Activated CD4-positive, alpha-beta memory T cell treated with anti-CD3 and anti-CD28 coated beads, Interleukin-2, amount 10 ng/mL, durations not matched to agents 7 days and 5 days (primary cell): ENCODE results near the gene MAST4. TPM values are rescaled to one million over a fixed set of nuclear protein-coding genes. Genes with fewer than 3 reads are reported as not detected.
"Not testable (repeated sequence)": the region's sequence is repeated elsewhere in the genome, so short reads cannot be mapped to it uniquely, and the experiment has no call there.

Experiments
- CTCF ChIA-PET: fragments of 350-600 bp; sonication (Branson Sonifier 250); formaldehyde crosslinking; loops from one replicate; lab custom pipeline; 2021; ENCODE audit warnings: antibody characterized with exemption, inconsistent platforms; lab: Charles Lee
- POLR2A ChIA-PET: fragments of 350-600 bp; sonication (Branson Sonifier 250); formaldehyde crosslinking; loops from one replicate; lab custom pipeline; 2021; ENCODE audit warnings: antibody characterized with exemption; lab: Charles Lee
- DNase-seq: peaks from one replicate; pipeline ENCODE4 v3.0.0-alpha.2; 2020
- H3K27ac Mint-ChIP-seq: one replicate; pipeline ENCODE4 v1.8.0; 2021; ENCODE audit warnings: mild to moderate bottlenecking, mixed read lengths
- H3K27me3 Mint-ChIP-seq: one replicate; pipeline ENCODE4 v1.8.0; 2021; ENCODE audit warnings: mixed read lengths
- H3K36me3 Mint-ChIP-seq: one replicate; pipeline ENCODE4 v1.8.0; 2021; ENCODE audit warnings: low read depth, mixed read lengths
- H3K4me1 Mint-ChIP-seq: one replicate; pipeline ENCODE4 v1.8.0; 2021; ENCODE audit warnings: mixed read lengths
- H3K4me3 Mint-ChIP-seq: one replicate; pipeline ENCODE4 v1.8.0; 2021; ENCODE audit warnings: mild to moderate bottlenecking, mixed read lengths
- H3K9me3 Mint-ChIP-seq: one replicate; pipeline ENCODE4 v1.8.0; 2021; ENCODE audit warnings: mixed read lengths
- total RNA-seq, 2 experiments: library from RNA; stranded (reverse); gene quantifications; one replicate each; pipeline ENCODE4 v1.2.3, GENCODE V29; 2021

Gene MAST4
- total RNA-seq, 2 experiments from 2014 or later: 38.0 to 38.3 TPM

DNA sequence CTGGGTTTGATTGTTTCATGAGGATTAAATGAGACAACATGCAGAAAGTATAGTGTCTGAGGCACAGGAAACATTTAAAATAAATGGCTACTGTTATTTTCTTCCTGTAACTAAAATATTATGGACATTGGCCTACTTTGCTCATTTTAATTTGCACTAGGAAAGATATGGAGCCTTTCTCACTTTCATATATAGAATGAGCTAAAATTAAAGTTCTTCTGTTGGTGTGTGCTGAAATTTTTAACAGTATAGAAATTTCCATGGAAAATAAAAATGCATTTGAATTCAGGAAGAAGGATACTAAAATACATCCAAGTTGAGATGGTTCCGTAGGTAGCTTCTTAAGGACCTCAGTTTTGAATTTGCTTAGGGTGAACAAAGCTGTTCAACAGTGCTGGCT is 131.9 kb downstream of the MAST4 start:
- ChIA-PET POLR2A (no interaction called here), CTCF (interaction anchor here (1.6 kb wide), 1 partner anchor 422 kb away, joined by 5 read pairs; no protein-coding TSS in a partner anchor)
- no peaks in the 10 kb centered on the region for H3K4me1 Mint-ChIP-seq
- H3K36me3 Mint-ChIP-seq: no peaks in the 10 kb centered on the region
- DNase-seq: no peak
- H3K4me3 Mint-ChIP-seq: no peak overlapping the region
- no peak overlapping the region for H3K27ac Mint-ChIP-seq
- H3K27me3 Mint-ChIP-seq: peaks cover 37% of the 10 kb centered on the region
- H3K9me3 Mint-ChIP-seq: no peaks in the 10 kb centered on the region

DNA sequence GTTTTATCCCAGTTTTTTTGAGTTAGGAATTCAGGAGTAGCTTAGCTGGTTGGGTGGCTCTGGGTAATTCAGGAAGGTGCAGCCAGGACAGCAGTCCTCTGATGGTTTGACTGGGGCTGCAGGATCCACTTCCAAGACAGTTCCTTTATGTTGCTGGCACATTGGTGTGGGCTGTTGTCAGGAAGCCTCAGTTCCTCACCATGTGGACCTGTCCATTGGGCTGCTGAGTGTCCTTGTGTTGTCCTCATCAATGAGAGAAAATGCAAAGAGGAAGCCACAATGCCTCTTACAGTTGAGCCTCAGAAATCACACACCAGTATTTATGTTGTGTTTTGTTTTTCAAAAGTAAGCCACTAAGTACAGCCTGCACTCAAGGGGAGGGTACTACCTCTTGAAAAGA is 140.9 kb downstream of the MAST4 start:
- H3K27me3 Mint-ChIP-seq: peaks cover 38% of the 10 kb centered on the region
- H3K4me3 Mint-ChIP-seq: no peak overlapping the region
- H3K4me1 Mint-ChIP-seq: no peaks in the 10 kb centered on the region
- H3K9me3 Mint-ChIP-seq: no peaks in the 10 kb centered on the region
- no peak overlapping the region for H3K27ac Mint-ChIP-seq
- CTCF ChIA-PET: no interaction called here
- no peaks in the 10 kb centered on the region for H3K36me3 Mint-ChIP-seq
- no peak for DNase-seq
- POLR2A ChIA-PET: no interaction called here

GRCh38 chr5:66738136-66738535 is 141.9 kb downstream of the MAST4 start:
- H3K27ac Mint-ChIP-seq: no peak overlapping the region
- H3K9me3 Mint-ChIP-seq: no peaks in the 10 kb centered on the region
- no peak overlapping the region for H3K4me3 Mint-ChIP-seq
- POLR2A ChIA-PET: no interaction called here
- CTCF ChIA-PET: no interaction called here
- H3K27me3 Mint-ChIP-seq: peaks cover 34% of the 10 kb centered on the region
- peaks cover 6% of the 10 kb centered on the region for H3K4me1 Mint-ChIP-seq
- no peak for DNase-seq
- no peaks in the 10 kb centered on the region for H3K36me3 Mint-ChIP-seq

DNA sequence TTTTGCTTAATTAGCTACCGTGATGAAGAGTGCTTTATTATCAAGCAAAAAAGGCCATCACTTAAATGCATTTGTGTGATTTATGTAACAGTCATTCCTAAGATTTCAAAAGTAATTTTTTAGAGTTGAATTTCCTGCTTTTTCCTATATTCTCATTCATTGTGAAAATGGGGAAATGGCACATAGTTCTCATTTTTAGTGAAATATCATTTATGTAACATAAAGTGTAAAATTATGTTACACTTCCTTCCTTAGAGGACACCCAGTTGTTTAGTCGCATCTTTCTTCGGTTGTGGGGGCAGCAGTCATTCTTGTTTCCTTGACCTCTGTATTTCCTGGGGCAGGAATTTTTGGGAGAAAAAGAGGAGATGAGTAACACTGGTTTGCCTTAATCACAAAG is 142.8 kb downstream of the MAST4 start:
- DNase-seq: no peak
- ChIA-PET CTCF (no interaction called here), POLR2A (no interaction called here)
- Mint-ChIP-seq H3K4me1 (peaks cover 9% of the 10 kb centered on the region), H3K27me3 (peaks cover 34% of the 10 kb centered on the region), H3K27ac (no peak overlapping the region), H3K36me3 (no peaks in the 10 kb centered on the region), H3K4me3 (no peak overlapping the region), H3K9me3 (no peaks in the 10 kb centered on the region)

DNA sequence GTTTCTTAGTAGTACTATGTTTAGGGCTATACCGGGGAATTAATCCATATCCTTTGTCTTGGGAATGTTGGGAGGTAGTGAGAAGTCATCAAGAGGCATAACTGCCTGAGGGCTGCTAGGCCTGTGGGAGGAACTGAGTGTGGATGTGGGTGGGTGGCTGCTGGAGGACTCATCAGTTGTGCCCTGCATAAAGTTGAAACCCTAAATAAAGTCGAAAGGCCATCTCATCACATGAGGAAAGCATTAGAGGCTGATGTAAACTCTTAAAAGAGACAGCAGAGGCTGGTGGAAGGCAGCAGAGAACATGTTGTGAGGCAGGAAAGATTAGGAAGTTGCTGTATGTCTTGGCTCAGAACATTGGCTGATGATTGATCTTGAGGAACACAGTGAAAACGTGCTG is 143.8 kb downstream of the MAST4 start:
- no peak for DNase-seq
- Mint-ChIP-seq H3K27ac (no peak overlapping the region), H3K4me1 (peaks cover 13% of the 10 kb centered on the region), H3K27me3 (peaks cover 31% of the 10 kb centered on the region), H3K36me3 (no peaks in the 10 kb centered on the region), H3K4me3 (no peak overlapping the region), H3K9me3 (no peaks in the 10 kb centered on the region)
- POLR2A ChIA-PET: no interaction called here
- CTCF ChIA-PET: no interaction called here

- DNase-seq: no peak
- H3K36me3 Mint-ChIP-seq: no peaks in the 10 kb centered on the region
- ChIA-PET CTCF (interaction anchor here (1.0 kb wide), 1 partner anchor 16 kb away, joined by 4 read pairs; no protein-coding TSS in a partner anchor), POLR2A (no interaction called here)
- peaks cover 25% of the 10 kb centered on the region for H3K27me3 Mint-ChIP-seq
- no peak overlapping the region for H3K27ac Mint-ChIP-seq
- H3K4me3 Mint-ChIP-seq: no peak overlapping the region
- H3K4me1 Mint-ChIP-seq: peaks cover 13% of the 10 kb centered on the region
- no peaks in the 10 kb centered on the region for H3K9me3 Mint-ChIP-seq
Measured at GRCh38 chr5:66741394-66741793, 145.2 kb downstream of the MAST4 start.

DNA sequence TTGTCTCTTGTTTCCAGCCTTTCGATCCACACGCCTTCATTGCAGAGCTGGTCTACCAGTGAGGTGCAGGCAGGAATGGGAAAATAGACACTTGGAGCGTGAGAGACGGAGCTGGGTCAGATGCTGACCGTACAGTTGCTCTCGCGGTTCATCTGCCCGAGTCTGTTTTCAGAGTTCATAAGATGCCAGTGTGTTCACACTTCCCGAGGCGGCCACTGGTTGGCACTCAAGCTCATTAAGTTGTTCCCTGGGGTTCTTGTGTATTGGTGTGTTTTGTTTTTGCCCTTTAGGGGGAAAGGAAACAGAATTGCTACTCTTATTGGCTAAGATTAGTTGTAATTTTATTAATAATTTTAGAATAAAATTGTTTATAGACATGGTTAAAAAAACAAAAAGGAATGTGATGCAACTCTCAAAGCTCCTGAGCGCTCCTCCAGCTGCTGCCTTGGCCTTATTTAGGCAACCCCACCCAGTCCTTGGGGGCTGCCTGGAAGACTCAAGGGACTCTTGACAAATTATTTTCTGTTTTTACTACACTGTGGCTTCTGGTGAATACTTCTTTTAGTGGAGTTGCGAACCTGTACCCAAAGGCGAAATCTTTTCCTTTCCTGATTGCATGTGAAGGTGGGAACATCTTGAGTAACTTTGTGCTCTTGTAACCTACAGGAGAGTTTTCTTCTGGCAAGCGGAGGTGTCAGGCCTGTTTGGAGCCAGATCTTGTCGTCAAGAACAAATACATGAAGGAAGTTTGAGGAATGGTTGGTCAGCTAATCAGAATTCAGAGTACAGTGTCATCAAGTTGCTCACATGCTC is 146.1 kb downstream of the MAST4 start:
- Mint-ChIP-seq H3K9me3 (no peaks in the 10 kb centered on the region), H3K4me1 (peaks cover 13% of the 10 kb centered on the region), H3K4me3 (no peak overlapping the region), H3K27me3 (peaks cover 25% of the 10 kb centered on the region), H3K27ac (no peak overlapping the region), H3K36me3 (no peaks in the 10 kb centered on the region)
- no peak for DNase-seq
- ChIA-PET POLR2A (no interaction called here), CTCF (interaction anchor here (0.5 to 1.0 kb wide), 3 partner anchors 15 to 72 kb away, joined by 3 to 4 read pairs (median 3); no protein-coding TSS in a partner anchor)

- Mint-ChIP-seq H3K27ac (no peak overlapping the region), H3K9me3 (no peaks in the 10 kb centered on the region), H3K4me3 (no peak overlapping the region), H3K36me3 (no peaks in the 10 kb centered on the region), H3K27me3 (peaks cover 30% of the 10 kb centered on the region), H3K4me1 (peaks cover 13% of the 10 kb centered on the region)
- DNase-seq: no peak
- CTCF ChIA-PET: interaction anchor here (1.0 kb wide), 1 partner anchor 60 kb away, joined by 3 read pairs; no protein-coding TSS in a partner anchor
- POLR2A ChIA-PET: no interaction called here
Measured at GRCh38 chr5:66742896-66743247, 146.7 kb downstream of the MAST4 start.

DNA sequence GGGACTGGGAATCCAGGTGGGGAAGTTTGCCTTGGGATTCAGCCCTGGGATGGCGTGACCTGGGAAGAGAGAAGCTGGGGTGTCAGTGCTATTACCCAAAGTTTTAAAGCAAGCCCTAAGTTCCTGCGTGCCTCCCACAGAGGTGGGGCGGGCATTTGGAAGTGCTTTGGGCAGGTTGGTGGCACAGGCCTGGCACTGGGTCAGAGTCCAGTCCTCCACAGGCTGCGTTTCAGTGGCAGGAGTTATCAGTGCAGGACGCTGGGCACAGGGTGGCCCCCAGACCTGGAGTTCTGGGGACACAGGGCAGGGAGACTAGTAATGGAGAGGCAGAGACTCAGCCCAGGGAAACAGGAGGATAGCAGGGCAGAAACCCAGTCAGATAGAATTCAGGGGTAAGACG is 147.2 kb downstream of the MAST4 start:
- Mint-ChIP-seq H3K27me3 (peaks cover 31% of the 10 kb centered on the region), H3K4me1 (peaks cover 13% of the 10 kb centered on the region), H3K27ac (no peak overlapping the region), H3K9me3 (no peaks in the 10 kb centered on the region), H3K36me3 (no peaks in the 10 kb centered on the region), H3K4me3 (no peak overlapping the region)
- DNase-seq: no peak
- CTCF ChIA-PET: no interaction called here
- POLR2A ChIA-PET: no interaction called here

- Mint-ChIP-seq H3K36me3 (no peaks in the 10 kb centered on the region), H3K9me3 (no peaks in the 10 kb centered on the region), H3K4me3 (no peak overlapping the region), H3K27me3 (peaks cover 33% of the 10 kb centered on the region), H3K4me1 (peaks cover 13% of the 10 kb centered on the region), H3K27ac (no peak overlapping the region)
- no peak for DNase-seq
- CTCF ChIA-PET: interaction anchor here (1.1 to 1.3 kb wide), 3 partner anchors 13 to 395 kb away, joined by 3 read pairs; no protein-coding TSS in a partner anchor
- POLR2A ChIA-PET: no interaction called here
Measured at GRCh38 chr5:66744040-66744439, 147.8 kb downstream of the MAST4 start.

- CTCF ChIA-PET: interaction anchor here (1.1 to 1.3 kb wide), 3 partner anchors 11 to 439 kb away, joined by 3 read pairs; no protein-coding TSS in a partner anchor
- POLR2A ChIA-PET: no interaction called here
- Mint-ChIP-seq H3K27ac (no peak overlapping the region), H3K27me3 (peaks cover 31% of the 10 kb centered on the region), H3K4me1 (peaks cover 13% of the 10 kb centered on the region), H3K36me3 (no peaks in the 10 kb centered on the region), H3K4me3 (no peak overlapping the region), H3K9me3 (no peaks in the 10 kb centered on the region)
- no peak for DNase-seq
Measured at GRCh38 chr5:66745297-66745696, 149.1 kb downstream of the MAST4 start.

DNA sequence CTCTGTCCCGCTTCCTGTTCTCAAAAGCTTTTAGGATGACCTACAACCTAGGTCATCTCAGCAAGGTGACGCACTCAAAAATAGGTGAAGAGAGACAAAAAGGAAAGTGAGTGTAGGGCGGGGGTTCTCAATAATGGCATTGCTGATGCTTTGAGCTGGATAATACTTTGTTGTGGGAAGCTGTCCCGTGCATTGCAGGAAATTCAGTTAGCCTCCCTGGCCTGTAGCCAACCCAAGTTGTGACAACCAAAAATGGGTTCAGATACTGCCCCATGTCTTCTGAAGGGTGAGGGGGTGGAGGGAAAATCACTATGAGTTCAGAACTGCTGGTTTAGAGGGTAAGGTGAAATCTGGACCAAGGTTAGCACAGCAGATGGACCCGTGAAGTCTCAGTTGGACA is 151.4 kb downstream of the MAST4 start:
- no peaks in the 10 kb centered on the region for H3K36me3 Mint-ChIP-seq
- peaks cover 21% of the 10 kb centered on the region for H3K27me3 Mint-ChIP-seq
- DNase-seq: no peak
- no peak overlapping the region for H3K4me3 Mint-ChIP-seq
- no peaks in the 10 kb centered on the region for H3K9me3 Mint-ChIP-seq
- no peak overlapping the region for H3K27ac Mint-ChIP-seq
- CTCF ChIA-PET: no interaction called here
- POLR2A ChIA-PET: no interaction called here
- peaks cover 11% of the 10 kb centered on the region for H3K4me1 Mint-ChIP-seq

- H3K36me3 Mint-ChIP-seq, CTCF ChIA-PET, H3K9me3 Mint-ChIP-seq, H3K4me3 Mint-ChIP-seq, H3K4me1 Mint-ChIP-seq, H3K27ac Mint-ChIP-seq, DNase-seq, POLR2A ChIA-PET: not testable (repeated sequence)
- peaks cover 36% of the 10 kb centered on the region for H3K27me3 Mint-ChIP-seq
Measured at GRCh38 chr5:66752668-66753067, 156.5 kb downstream of the MAST4 start.
